NCI-H2107 (cell line): ENCODE results near the gene FAM32A.

ENCODE experiments used
- DNase-seq: peaks from one replicate; lab custom pipeline; 2025; lab: John Stamatoyannopoulos, UW

FAM32A gene

GRCh38 chr19:16202320-16203255, 17.4 kb downstream of the FAM32A start:
- no peak for DNase-seq

- no peak for DNase-seq
Measured at GRCh38 chr19:16203256-16204004, 18.2 kb downstream of the FAM32A start.

GRCh38 chr19:16204005-16204294, 18.7 kb downstream of the FAM32A start:
- DNase-seq, result no peak

- no peak for DNase-seq
Measured at GRCh38 chr19:16205205-16206045, 20.2 kb downstream of the FAM32A start.

GRCh38 chr19:16206046-16206605, 20.9 kb downstream of the FAM32A start:
- DNase-seq, result no peak

GRCh38 chr19:16206637-16207036, 21.4 kb downstream of the FAM32A start:
- DNase-seq, result no peak

- no peak for DNase-seq
Measured at GRCh38 chr19:16207063-16207462, 21.9 kb downstream of the FAM32A start.

- no peak for DNase-seq
Measured at GRCh38 chr19:16207490-16208025, 22.3 kb downstream of the FAM32A start.

GRCh38 chr19:16208064-16208759, 23.0 kb downstream of the FAM32A start:
- DNase-seq, result no peak

- DNase-seq, result no peak
Measured at GRCh38 chr19:16208847-16209665, 23.8 kb downstream of the FAM32A start.

- no peak for DNase-seq
Measured at GRCh38 chr19:16210168-16210567, 25.0 kb downstream of the FAM32A start.

GRCh38 chr19:16213076-16213475, 27.9 kb downstream of the FAM32A start:
- DNase-seq, result no peak

GRCh38 chr19:16216744-16217670, 31.8 kb downstream of the FAM32A start:
- DNase-seq, result no peak

GRCh38 chr19:16217716-16218451, 32.7 kb downstream of the FAM32A start:
- no peak for DNase-seq

GRCh38 chr19:16218851-16219250, 33.6 kb downstream of the FAM32A start:
- DNase-seq, result no peak

- no peak for DNase-seq
Measured at GRCh38 chr19:16222806-16223205, 37.6 kb downstream of the FAM32A start.

GRCh38 chr19:16223746-16224145, 38.5 kb downstream of the FAM32A start:
- no peak for DNase-seq

- no peak for DNase-seq
Measured at GRCh38 chr19:16224293-16225045, 39.3 kb downstream of the FAM32A start.
